HG03520 (cell line): ENCODE data around the gene STAT3.
"Not testable (repeated sequence)": the region's sequence is repeated elsewhere in the genome, so short reads cannot be mapped to it uniquely, and the experiment has no call there.

ENCODE experiments used
- ATAC-seq: cut with Tn5 transposase; IDR thresholded peaks from one replicate; pipeline ENCODE4 v1.9.1; 2021; ENCODE audit warnings: mild to moderate bottlenecking, moderate library complexity; ENCODE audit not compliant: unreplicated experiment

STAT3 gene

DNA sequence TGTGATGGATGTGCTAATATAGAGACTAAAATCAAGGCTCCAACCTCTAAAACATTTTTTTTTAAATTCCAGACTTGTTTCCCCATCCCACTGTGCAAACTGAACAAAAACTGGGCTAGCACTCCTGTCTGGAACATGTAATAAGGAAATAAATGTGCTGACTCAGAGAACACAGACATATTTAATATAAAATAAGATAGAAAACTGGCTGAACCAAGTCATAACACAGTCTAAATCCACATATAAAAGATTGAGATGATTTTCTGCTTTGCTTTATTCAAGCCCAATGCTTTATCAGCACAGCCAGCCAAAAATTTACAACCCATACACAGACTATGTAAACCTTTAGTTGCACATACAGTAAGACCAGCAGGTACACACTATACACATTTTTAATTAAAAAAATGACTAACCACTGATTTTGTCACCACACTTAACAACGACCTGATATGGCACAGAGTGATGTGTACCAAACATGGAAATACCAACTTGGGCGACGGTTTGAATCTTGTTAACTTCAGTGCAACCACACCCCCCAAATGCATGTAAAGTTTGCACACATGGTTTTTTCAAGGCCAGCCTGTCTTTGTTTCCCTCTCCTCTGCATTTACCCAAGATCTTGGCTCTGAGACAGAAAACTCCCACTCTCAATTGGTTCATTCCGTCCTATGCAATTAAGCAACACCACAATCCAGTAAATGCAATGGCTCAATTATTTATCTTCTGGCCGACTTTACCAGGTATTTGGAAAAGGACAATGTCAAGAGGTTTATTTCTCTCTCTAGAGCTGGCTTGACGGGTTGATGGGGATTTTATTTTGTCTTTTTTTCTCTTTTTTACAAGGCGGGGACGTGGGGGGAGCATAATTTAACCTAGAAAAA, 1.2 kb downstream of the STAT3 start:
- no peak for ATAC-seq

DNA sequence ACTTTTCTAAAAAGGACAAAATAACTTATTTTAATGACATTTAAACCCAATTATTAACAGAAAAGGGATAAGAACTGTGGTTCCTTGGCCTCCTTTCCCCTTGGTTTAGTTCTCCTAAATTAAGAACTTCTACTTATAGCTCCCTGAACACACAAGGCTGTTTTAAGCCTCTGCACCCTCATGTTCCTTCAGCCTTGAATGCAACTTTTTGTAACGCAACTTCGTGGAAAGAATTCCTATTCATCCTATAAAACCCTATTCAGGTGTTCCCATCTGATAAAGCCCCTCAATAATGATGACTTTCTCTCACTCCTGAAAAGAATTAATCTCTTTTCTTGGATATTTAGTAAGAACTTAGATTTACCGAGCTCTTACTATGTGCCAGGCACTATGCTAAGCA, 6.3 kb downstream of the STAT3 start:
- no peak for ATAC-seq

DNA sequence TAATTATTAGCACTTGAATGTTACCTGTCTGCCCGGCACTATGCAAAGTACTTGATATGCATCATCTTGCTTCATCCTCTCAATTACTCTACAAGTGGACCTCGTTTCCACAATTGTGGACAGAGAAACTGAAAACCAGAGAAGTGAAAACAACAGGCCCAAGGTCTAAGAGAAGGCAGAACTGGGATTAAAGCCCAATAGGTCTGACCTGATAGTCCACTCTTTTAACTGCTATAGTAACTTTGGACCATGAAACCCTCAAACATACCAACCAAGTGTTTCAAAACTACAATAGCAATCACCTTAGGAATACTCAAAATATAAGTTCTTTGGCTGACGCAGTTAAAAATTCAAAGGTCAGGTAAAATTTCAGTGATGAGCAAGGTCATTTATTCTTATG, 7.3 kb downstream of the STAT3 start:
- ATAC-seq, result no peak

DNA sequence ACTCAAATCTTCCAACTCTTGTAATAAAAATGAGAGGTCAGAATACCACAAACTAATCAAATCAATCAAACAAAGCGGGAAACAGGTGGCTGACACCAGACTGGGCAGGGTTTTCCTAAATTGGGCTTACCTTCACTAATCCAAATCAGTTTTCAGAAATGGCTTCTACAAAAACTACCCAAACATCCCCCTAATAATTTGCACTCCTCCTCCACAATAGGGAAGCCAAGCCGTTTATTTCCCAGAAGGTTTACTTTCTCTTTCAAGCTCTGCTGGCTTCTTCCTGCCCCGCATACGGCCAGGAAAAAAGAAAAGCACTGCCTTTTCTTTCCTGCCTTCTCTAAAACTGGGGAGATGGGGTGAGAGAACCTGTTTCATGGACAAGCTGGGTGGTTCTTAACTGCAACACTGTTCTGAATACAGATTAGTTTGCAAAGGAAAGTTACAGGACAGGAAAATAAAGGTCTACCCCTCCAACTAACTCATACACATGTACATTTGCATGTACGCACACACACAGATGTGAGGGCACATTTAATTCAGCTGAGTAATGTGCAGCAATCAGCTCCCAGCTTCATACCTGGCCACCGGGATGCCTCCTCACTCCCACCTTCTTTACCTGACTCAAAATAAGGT, 9.2 kb downstream of the STAT3 start:
- ATAC-seq, result no peak

DNA sequence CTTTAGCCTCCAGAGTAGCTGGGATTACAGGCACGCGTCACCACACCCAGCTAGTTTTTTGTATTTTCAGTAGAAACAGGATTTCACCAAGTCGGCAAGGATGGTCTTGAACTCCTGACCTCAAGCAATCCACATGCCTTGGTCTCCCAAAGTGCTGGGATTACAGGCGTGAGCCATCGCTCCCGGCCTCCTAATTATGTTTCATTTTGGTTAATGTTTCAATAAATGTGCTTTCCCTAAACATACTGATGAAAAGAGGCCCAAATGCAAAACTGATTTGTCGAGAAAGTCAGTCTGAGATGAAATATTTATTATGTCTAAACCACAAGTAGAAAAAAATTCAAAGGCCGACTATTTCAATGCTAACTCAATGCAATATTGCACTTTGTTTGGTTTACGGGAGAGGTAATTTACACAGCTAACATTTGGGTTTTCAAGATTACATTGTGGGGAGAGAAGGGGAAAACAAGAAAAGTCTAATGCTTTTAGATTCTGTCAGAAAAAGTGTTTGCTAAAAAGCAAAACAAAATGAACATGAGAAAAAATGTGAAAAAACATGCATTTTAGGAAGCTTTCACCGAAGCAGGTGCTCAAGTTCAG, 9.8 kb downstream of the STAT3 start:
- no peak for ATAC-seq

DNA sequence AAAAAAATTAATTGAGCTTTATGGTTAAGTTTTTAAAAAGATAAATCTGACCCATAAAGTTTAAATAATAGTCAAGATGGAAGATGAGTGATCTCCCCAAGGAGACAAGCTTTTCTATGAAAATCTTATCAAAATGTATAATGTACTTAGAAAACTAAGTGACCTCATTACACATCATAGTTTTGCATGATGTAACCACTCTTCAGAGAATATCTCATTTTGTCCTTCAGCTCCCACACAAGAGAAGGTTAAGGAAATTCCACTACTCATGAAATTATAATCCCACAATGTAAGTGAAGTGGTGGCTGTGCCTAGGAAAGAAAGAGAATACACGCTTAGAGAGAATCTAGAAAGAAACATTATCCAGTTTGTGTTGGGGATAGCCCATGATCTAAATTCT, 14.3 kb downstream of the STAT3 start:
- ATAC-seq, result no peak

DNA sequence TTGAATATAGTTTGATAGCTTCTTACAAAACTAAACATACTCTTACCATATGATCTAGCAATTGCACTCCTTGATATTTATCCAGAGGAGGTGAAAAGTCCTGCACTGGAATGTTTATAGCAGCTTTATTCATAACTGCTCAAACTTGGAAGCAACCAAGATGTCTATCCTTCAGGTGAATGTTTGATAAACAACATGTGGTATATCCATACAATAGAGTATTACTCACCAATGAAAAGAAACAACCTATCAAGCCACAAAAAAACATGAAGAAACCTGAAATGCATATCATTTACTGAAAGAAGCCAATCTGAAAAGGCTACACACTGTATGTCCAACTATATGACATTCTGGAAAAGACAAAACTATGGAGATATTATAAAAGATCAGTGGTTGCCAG, 16.1 kb downstream of the STAT3 start:
- no peak for ATAC-seq

DNA sequence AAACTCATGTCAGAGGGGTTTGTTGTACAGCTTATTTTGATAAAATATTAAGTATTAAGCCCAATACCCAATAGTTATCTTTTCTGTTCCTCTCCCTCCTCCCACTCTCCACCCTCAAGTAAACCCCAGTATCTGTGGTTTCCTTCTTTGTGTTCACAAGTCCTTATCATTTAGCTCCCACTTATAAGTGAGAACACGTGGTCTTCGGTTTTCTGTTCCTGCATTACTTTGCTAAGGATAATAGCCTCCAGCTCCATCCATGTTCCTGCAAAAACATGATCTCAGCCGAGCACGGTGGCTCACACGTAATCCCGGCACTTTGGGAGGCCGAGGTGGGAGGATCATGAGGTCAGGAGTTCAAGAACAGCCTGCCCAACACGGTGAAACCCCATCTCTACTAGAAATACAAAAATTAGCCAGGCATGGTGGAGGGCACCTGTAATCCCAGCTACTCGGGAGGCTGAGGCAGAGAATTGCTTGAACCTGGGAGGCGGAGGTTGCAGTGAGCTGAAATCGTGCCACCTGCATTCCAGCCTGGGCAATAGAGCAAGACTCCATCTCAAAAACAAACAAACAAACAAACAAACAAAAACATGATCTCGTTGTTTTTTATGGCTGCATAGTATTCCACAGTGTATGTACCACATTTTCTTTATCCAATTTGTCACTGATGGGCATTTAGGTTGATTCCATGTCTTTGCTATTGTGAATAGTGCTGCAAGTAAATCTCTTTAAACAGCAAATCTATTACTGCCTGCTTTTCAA, 19.3 kb downstream of the STAT3 start:
- ATAC-seq, result not testable (repeated sequence)

DNA sequence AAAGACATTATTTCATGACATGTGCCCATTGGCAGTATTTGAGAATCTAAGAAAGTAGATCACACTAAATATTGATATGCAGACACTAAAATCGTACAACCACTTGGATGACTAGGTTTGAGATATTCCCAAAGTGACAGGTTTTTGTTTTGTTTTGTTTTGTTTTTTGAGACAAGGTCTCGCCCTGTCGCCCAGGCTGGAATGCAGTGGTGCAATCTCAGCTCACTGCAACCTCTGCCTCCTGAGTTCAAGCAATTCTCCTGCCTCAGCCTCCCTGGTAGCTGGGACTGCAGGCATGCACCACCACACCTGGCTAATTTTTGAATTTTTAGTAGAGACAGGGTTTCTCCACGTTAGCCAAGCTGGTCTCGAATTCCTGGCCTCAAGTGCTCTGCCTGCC, 19.9 kb downstream of the STAT3 start:
- ATAC-seq, result not testable (repeated sequence)

DNA sequence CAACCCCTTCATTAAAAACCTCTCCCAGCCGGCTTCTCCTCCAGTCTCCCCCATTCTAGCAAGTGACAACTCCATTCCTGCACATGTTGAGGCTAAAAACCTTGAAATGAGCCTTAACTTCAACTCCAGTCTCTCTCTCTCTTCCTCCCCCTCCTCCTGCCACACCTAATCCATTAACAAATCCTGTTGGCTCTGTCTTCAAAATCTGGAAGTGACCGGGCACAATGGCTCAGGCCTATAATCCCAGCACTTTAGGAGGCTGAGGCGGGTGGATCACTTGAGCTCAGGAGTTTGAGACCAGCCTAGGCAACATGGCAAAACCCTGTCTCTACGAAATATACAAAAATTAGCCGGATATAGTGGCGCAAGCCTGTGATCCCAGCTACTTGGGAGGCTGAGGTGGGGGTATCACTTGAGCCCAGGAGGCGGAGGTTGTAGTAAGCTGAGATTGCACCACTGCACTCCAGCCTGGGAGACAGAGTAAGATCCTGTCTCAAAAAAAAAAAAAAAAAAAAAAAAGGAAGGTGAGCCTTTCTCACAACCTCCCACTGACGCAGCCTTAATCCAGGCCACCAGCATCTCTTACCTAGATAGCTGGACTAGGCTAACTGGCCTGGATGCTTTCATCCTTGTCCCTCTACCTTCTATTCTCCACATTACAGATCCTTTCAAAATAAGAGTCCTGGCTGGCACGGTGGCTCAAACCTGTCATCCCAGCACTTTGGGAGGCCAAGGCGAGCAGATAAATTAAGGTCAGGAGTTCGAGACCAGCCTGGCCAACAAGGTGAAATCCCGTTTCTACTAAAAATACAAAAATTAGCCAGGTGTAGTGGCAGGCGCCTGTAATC, 21.8 kb downstream of the STAT3 start:
- not testable (repeated sequence) for ATAC-seq

DNA sequence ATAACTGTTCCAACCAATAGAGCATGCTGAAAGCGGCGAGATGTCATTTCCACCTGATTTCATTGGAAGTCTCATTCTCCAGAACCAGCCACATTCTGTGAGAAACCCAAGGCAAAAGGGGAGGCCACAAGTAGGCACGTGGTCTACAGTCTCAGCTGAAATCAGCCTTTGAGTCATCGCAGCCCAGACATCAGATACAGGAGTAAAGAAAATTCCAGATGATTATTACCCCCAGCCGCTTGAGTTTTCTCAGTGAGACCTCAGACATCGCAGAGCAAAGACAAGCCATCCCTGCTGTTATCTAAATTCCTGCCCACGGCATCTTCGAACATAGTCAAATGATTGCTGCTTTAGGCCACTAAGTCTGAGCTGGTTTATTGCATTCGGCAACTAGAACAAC, 23.1 kb downstream of the STAT3 start:
- no peak for ATAC-seq

DNA sequence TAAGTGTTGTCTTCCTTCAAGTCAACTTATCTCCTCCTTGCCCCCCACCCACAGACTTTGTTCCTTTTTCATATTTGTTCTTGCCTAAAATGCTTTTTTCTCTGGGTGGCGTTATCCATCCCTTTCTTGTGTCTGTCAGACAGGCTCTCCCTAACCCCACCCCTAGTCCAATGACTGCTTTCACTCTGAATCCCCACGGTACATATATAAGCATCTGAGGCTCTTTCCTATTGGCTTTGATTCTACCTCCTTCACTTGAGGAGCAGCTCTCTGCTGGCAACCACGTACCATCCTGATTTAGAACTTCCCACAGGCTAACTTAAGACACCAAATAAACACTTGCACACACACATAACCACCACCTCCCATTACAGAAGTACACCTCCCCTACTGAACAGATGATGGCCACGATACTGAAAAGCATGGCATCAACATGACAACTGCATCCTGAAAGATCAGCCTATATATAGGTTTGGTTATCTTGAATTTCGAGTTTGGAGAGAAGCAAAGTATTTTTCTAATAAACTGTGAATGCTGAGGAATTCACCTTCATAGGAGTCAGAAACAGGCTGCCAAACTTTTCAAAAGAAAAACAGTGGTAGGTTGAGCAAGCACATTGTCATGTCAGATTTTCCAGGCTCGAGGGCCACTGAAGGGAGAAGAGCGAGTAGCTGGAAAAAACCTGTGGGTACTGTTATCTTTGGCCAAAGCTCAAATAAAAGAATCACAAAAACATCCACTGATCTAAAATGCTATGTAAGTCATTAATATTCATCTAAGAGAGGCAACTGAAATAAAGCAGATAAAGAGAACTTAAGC, 24.3 kb downstream of the STAT3 start:
- no peak for ATAC-seq

DNA sequence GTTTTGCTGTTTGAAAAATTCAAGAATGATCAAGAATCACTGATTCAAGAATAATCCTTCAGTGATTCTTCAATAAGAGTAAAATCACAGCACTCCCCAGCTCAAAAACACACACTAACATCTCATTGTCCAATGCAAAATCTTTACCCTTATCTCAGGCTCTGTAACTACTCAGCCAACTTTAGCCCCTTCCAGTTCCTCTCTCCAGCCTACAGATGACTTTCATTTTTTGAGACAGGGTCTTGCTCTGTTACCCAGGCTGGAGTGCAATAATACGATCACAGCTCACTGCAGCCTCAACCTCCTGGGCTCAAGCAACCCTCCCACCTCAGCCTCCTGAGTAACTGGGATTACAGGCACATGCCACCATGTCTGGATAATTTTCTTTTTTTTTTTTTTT, 25.0 kb downstream of the STAT3 start:
- ATAC-seq, result no peak

DNA sequence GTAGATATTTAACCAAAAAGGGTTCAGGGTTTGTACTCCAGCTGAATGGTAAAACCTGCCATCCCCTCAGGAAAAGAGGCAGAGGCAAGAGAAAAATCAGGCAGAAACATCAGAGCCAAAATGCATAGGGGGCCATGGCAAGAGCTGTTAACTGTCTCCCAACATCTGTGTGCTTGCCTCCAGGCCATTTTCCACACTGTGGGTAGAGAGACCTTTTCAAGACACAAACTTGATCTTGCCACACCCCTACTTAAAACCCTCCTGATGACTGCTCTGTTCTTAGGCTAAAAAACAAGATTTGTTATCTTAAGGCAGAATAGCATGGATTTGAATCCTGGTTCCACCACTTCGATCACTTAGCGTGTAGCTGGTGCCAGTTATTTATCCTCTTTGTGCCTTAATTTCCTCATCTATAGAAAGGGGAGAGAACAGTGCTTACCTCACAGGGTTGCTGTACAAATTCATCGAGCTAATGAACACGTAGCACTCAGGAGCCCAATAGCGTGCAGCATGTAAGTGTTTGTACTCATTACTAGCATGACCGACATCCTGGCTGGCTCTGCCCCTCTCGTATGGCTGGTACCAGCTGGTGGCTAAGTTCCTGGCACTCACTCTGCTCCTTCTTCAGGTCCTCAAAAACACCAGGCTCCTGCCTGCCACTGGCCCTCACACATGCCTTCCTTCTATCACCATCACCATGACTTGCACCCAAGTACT, 25.8 kb downstream of the STAT3 start:
- no peak for ATAC-seq

DNA sequence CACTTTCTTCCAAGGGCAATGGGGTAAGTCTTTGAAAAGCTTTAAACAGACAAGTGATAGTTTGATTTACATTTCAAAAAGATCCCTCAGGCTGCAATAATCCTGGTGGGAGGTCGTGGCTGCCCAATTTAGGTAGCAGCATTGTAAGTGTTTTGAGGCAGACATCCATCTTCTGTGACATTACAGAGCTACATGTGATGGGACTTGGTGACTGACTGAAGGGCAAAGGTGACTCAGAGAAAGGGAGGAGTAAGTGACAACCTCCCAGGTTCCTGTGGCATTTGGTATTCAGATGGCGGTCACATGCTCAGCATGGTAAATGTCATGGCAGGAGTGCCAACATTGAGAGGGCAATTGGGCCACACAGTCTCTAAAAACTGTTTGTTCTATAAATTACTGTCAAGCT, 26.5 kb downstream of the STAT3 start:
- ATAC-seq, result no peak

DNA sequence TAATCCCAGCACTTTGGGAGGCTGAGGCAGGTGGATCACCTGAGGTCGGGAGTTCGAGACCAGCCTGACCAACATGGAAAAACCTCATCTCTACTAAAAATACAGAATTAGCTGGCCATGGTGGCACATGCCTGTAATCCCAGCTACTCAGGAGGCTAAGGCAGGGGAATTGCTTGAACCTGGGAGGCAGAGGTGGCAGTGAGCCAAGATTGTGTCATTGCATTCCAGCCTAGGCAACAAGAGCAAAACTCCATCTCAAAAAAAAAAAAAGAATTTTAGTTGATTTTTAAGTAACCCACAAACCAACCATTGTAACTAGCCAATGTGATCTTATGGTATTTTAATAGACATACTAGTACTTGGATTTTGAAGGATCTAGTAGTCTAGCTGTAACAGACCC, 27.9 kb downstream of the STAT3 start:
- not testable (repeated sequence) for ATAC-seq

DNA sequence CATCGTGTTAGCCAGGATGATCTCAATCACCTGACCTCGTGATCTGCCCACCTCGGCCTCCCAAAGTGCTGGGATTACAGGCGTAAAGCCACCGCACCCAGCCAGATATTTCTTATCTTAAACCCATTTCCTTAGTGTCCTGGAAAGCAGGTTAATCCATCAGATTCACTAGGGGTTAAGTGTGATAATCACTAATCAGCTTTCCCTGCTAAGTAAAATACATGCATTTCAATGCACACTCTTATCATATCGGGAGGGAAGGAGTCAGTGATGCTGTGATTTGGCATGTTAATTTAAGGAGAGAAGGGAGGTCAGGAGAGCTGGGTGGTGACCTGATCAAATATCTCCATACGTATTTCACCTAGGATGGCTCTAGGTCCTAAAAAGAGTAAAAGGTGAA, 29.1 kb downstream of the STAT3 start:
- ATAC-seq, result no peak

DNA sequence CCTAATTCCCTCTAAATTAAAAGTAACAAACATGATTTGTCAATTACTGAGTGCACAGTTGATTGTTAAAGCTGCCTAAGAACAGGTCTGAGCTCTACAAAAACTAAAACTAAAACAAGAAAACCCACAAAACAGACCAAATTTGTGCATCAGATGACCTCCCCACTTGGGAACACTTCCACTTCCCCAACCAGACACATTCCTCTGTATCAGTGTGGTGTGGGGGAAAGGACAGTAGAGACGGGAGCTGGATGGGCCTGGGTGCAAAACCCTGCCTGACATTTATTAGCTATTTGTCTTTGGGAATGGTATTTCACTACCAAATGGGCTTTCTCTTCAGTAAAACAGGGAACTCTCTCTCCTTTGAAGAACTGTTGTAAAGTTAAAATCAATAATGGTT, 29.8 kb downstream of the STAT3 start:
- ATAC-seq, result no peak
